Measurements from ENCODE around the gene UGT2B11.
"Not testable (repeated sequence)": the region's sequence is repeated elsewhere in the genome, so short reads cannot be mapped to it uniquely, and the experiment has no call there.

The UGT2B11 gene

GRCh38 chr4:69214716-69215115 lies at the start of gene UGT2B11:
Gene UGT2B11, minus strand, starts transcription at chr4:69214748. Its CDS starts 26 bp downstream, at chr4:69214722.
- DNase-seq (ENCODE audit: low read depth in 2 of 2): no peak

GRCh38 chr4:69253147-69253772 lies 38.7 kb upstream of the UGT2B11 start:
- not testable (repeated sequence) for DNase-seq (ENCODE audit: low read depth in 2 of 2)

GRCh38 chr4:69250884-69251283 lies 36.3 kb upstream of the UGT2B11 start:
- not testable (repeated sequence) for DNase-seq (ENCODE audit: low read depth in 2 of 2)

GRCh38 chr4:69242562-69243240 lies 28.2 kb upstream of the UGT2B11 start:
- not testable (repeated sequence) for DNase-seq (ENCODE audit: low read depth in 2 of 2)

GRCh38 chr4:69241746-69242145 lies 27.2 kb upstream of the UGT2B11 start:
- DNase-seq (ENCODE audit: low read depth in 2 of 2): not testable (repeated sequence)

GRCh38 chr4:69240787-69241186 lies 26.2 kb upstream of the UGT2B11 start:
- not testable (repeated sequence) for DNase-seq (ENCODE audit: low read depth in 2 of 2)

GRCh38 chr4:69239557-69240168 lies 25.1 kb upstream of the UGT2B11 start:
- no peak for DNase-seq (ENCODE audit: low read depth in 2 of 2)

- no peak for DNase-seq (ENCODE audit: low read depth in 2 of 2)
Observed at GRCh38 chr4:69239092-69239491, 24.5 kb upstream of the UGT2B11 start.

- DNase-seq (ENCODE audit: low read depth in 2 of 2): no peak
Observed at GRCh38 chr4:69224891-69225290, 10.3 kb upstream of the UGT2B11 start.

- not testable (repeated sequence) for DNase-seq (ENCODE audit: low read depth in 2 of 2)
Observed at GRCh38 chr4:69223277-69223676, 8.7 kb upstream of the UGT2B11 start.

- DNase-seq (ENCODE audit: low read depth in 2 of 2): not testable (repeated sequence)
Observed at GRCh38 chr4:69218491-69218890, 3.9 kb upstream of the UGT2B11 start.

- DNase-seq (ENCODE audit: low read depth in 2 of 2): no peak
Observed at GRCh38 chr4:69210911-69211310, 3.6 kb downstream of the UGT2B11 start.

GRCh38 chr4:69198506-69198905 lies 16.0 kb downstream of the UGT2B11 start:
- not testable (repeated sequence) for DNase-seq (ENCODE audit: low read depth in 2 of 2)

GRCh38 chr4:69196209-69196965 lies 18.2 kb downstream of the UGT2B11 start:
- no peak for DNase-seq (ENCODE audit: low read depth in 2 of 2)

GRCh38 chr4:69194166-69194565 lies 20.4 kb downstream of the UGT2B11 start:
- no peak for DNase-seq (ENCODE audit: low read depth in 2 of 2)

GRCh38 chr4:69191905-69192304 lies 22.6 kb downstream of the UGT2B11 start:
- not testable (repeated sequence) for DNase-seq (ENCODE audit: low read depth in 2 of 2)

GRCh38 chr4:69190621-69191020 lies 23.9 kb downstream of the UGT2B11 start:
- not testable (repeated sequence) for DNase-seq (ENCODE audit: low read depth in 2 of 2)

GRCh38 chr4:69181519-69182169 lies 32.9 kb downstream of the UGT2B11 start:
- not testable (repeated sequence) for DNase-seq (ENCODE audit: low read depth in 2 of 2)

GRCh38 chr4:69179817-69180216 lies 34.7 kb downstream of the UGT2B11 start:
- DNase-seq (ENCODE audit: low read depth in 2 of 2): not testable (repeated sequence)

- not testable (repeated sequence) for DNase-seq (ENCODE audit: low read depth in 2 of 2)
Observed at GRCh38 chr4:69178751-69179205, 35.8 kb downstream of the UGT2B11 start.
